Measurements from ENCODE around the gene TEF.
"Not testable (repeated sequence)": the region's sequence is repeated elsewhere in the genome, so short reads cannot be mapped to it uniquely, and the experiment has no call there.

TEF gene

DNA sequence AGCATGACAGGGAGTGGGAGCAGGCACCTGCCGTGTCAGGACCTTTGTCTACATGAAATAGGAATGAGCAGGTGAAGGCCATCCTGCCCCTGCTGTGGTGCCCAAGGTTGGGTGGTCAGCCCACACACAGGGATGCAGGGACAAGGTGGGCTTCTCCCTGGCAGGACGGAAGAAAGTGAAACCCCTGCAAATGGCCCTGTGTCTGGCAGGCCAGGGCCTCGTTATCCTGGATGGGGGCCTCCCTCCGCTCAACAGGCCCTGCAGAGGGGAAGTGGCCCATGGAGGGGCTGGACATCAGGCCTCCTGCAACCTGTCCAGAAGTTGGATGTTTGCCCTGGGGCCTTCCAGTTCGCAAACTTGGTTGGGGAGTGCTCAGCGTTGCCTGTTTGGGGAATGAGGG is 49.9 kb downstream of the TEF start:
- H3K9me3 ChIP-seq (ENCODE audit: low read length), result no peaks in the 10 kb centered on the region
- no peaks in the 10 kb centered on the region for H3K79me2 ChIP-seq (ENCODE audit: insufficient read depth, low read length)
- H3K36me3 ChIP-seq (ENCODE audit: insufficient read depth, low read length), result peaks cover 54% of the 10 kb centered on the region
- H3K4me2 ChIP-seq (ENCODE audit: low read length), result no peak overlapping the region
- no peaks in the 10 kb centered on the region for H3K9me2 ChIP-seq (ENCODE audit: low read depth, low read length)
- no peaks in the 10 kb centered on the region for H4K20me1 ChIP-seq (ENCODE audit: insufficient read depth, low read length)
- no peaks in the 10 kb centered on the region for H3F3A ChIP-seq (ENCODE audit: insufficient read depth, low read length)
- no peak for TF ChIP-seq EZH2 (IDR thresholded peaks at IDR 0.05; ENCODE audit: borderline replicate concordance, low read length)
- TF ChIP-seq, protein P1, sequence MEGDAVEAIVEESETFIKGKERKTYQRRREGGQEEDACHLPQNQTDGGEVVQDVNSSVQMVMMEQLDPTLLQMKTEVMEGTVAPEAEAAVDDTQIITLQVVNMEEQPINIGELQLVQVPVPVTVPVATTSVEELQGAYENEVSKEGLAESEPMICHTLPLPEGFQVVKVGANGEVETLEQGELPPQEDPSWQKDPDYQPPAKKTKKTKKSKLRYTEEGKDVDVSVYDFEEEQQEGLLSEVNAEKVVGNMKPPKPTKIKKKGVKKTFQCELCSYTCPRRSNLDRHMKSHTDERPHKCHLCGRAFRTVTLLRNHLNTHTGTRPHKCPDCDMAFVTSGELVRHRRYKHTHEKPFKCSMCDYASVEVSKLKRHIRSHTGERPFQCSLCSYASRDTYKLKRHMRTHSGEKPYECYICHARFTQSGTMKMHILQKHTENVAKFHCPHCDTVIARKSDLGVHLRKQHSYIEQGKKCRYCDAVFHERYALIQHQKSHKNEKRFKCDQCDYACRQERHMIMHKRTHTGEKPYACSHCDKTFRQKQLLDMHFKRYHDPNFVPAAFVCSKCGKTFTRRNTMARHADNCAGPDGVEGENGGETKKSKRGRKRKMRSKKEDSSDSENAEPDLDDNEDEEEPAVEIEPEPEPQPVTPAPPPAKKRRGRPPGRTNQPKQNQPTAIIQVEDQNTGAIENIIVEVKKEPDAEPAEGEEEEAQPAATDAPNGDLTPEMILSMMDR (IDR thresholded peaks at IDR 0.05; ENCODE audit: low read length), result no peak
- H3K4me3 ChIP-seq (ENCODE audit: low read depth, low read length, poor library complexity, severe bottlenecking), result no peak overlapping the region
- no peak overlapping the region for H3K9ac ChIP-seq (ENCODE audit: low read length)
- H3K4me1 ChIP-seq (ENCODE audit: insufficient read depth, low read length, severe bottlenecking), result no peaks in the 10 kb centered on the region
- no peak overlapping the region for H3K27ac ChIP-seq (ENCODE audit: low read depth, low read length, poor library complexity, severe bottlenecking)
- no peak overlapping the region for H2AFZ ChIP-seq (ENCODE audit: low read length)
- no peaks in the 10 kb centered on the region for H3K27me3 ChIP-seq (ENCODE audit: insufficient read depth, low read length)

DNA sequence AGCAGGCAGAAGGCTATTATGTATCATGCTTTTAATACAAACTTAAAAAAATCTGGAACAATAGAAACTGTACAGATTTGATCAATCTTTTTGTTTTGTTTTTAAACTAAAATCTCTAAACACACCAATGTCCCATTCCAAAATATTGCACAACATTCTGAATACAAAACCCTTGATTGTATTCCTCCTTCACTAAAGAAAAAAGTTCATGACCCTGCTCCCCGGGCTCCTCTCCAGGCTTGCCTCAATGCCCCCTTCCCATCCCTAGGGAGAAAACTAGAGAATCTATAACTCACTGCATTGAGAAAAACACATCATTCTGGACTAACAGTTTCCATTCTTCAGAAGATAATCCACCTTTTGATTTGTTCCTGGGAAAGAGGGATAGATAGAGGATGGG is 51.7 kb downstream of the TEF start:
- H3K27ac ChIP-seq (ENCODE audit: low read depth, low read length, poor library complexity, severe bottlenecking); H3K9ac ChIP-seq (ENCODE audit: low read length); H3K9me3 ChIP-seq (ENCODE audit: low read length); H3F3A ChIP-seq (ENCODE audit: insufficient read depth, low read length); H3K9me2 ChIP-seq (ENCODE audit: low read depth, low read length); H3K79me2 ChIP-seq (ENCODE audit: insufficient read depth, low read length); H3K4me2 ChIP-seq (ENCODE audit: low read length); H4K20me1 ChIP-seq (ENCODE audit: insufficient read depth, low read length); H3K4me3 ChIP-seq (ENCODE audit: low read depth, low read length, poor library complexity, severe bottlenecking); H3K4me1 ChIP-seq (ENCODE audit: insufficient read depth, low read length, severe bottlenecking); H3K27me3 ChIP-seq (ENCODE audit: insufficient read depth, low read length); H2AFZ ChIP-seq (ENCODE audit: low read length): not testable (repeated sequence)
- peaks cover 63% of the 10 kb centered on the region for H3K36me3 ChIP-seq (ENCODE audit: insufficient read depth, low read length)

DNA sequence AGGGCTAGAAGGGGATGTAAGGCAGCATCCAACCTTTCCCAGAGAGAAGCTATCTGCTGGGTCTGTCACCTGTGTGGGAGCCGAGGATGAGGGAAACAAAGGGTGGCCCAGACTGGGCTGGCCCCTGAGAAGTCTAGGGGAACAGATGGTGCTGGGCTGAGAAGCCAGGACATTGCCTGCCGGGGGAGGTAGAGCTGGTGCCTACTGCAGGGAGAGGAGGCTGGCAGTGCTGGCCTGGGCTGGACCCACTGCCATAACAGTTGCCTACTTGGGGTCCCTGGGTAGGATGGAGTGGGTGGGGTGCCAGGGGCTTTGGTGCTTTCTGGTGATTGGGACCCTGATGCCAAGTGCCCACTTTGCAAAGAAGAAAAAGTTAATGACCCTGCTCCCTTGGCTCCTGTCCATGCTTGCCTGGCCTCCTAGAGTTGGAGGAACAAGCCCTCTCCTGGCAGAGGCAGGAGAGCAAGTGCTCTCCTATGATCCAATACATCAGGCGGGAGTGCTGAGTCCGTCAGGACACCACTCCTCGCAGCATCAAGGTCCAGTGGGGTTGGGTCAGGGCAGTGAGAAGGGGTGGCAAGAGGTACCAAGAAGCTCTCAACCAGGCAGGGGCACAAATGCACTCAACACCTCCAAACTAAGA is 52.7 kb downstream of the TEF start:
- not testable (repeated sequence) for H3K9ac ChIP-seq (ENCODE audit: low read length); H2AFZ ChIP-seq (ENCODE audit: low read length); H3K27me3 ChIP-seq (ENCODE audit: insufficient read depth, low read length); H3K27ac ChIP-seq (ENCODE audit: low read depth, low read length, poor library complexity, severe bottlenecking); H3K4me3 ChIP-seq (ENCODE audit: low read depth, low read length, poor library complexity, severe bottlenecking); H3K4me1 ChIP-seq (ENCODE audit: insufficient read depth, low read length, severe bottlenecking); H4K20me1 ChIP-seq (ENCODE audit: insufficient read depth, low read length); H3K9me2 ChIP-seq (ENCODE audit: low read depth, low read length); H3K4me2 ChIP-seq (ENCODE audit: low read length); H3F3A ChIP-seq (ENCODE audit: insufficient read depth, low read length); H3K79me2 ChIP-seq (ENCODE audit: insufficient read depth, low read length); H3K9me3 ChIP-seq (ENCODE audit: low read length)
- H3K36me3 ChIP-seq (ENCODE audit: insufficient read depth, low read length), result peaks cover 62% of the 10 kb centered on the region

DNA sequence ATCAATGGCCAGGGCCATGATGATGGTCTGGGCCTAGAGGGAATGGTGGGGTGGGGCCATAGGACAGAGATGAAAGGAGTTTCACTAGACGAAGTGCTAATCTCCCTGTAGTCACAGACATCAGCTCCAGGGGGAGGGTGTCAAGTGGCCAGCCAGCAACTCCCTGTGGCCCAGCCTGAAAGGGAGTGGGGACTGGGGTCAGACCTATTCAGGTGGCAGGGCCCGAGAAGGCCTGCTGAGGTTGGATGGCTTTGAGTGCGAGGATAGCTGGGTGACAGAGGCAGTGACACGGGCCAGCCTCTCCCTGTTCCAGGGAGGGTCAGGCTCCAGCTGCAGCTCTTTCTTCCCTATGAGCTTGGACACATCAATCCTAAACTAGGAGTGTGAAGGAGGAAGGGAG is 53.8 kb downstream of the TEF start:
- no peak overlapping the region for H3K27ac ChIP-seq (ENCODE audit: low read depth, low read length, poor library complexity, severe bottlenecking)
- H3K79me2 ChIP-seq (ENCODE audit: insufficient read depth, low read length), result no peaks in the 10 kb centered on the region
- H3F3A ChIP-seq (ENCODE audit: insufficient read depth, low read length), result no peaks in the 10 kb centered on the region
- H3K4me1 ChIP-seq (ENCODE audit: insufficient read depth, low read length, severe bottlenecking), result peaks cover 8% of the 10 kb centered on the region
- peaks cover 64% of the 10 kb centered on the region for H3K36me3 ChIP-seq (ENCODE audit: insufficient read depth, low read length)
- H3K9me3 ChIP-seq (ENCODE audit: low read length), result no peaks in the 10 kb centered on the region
- no peak for TF ChIP-seq EZH2 (IDR thresholded peaks at IDR 0.05; ENCODE audit: borderline replicate concordance, low read length)
- TF ChIP-seq, protein P1 (IDR thresholded peaks at IDR 0.05; ENCODE audit: low read length), result no peak
- H3K4me3 ChIP-seq (ENCODE audit: low read depth, low read length, poor library complexity, severe bottlenecking), result no peak overlapping the region
- H3K27me3 ChIP-seq (ENCODE audit: insufficient read depth, low read length), result no peaks in the 10 kb centered on the region
- no peak overlapping the region for H3K4me2 ChIP-seq (ENCODE audit: low read length)
- no peaks in the 10 kb centered on the region for H3K9me2 ChIP-seq (ENCODE audit: low read depth, low read length)
- H3K9ac ChIP-seq (ENCODE audit: low read length), result no peak overlapping the region
- no peaks in the 10 kb centered on the region for H4K20me1 ChIP-seq (ENCODE audit: insufficient read depth, low read length)
- no peak overlapping the region for H2AFZ ChIP-seq (ENCODE audit: low read length)
